ENCODE results near the gene CNTNAP2.

CNTNAP2 gene

GRCh38 chr7:146956853-146957252 lies 840.3 kb downstream of the CNTNAP2 start:
- H3K79me1 ChIP-seq (ENCODE audit: low read length): no peaks in the 10 kb centered on the region
- no CpG with 5 or more reads among the region's 3 CpGs for WGBS (ENCODE audit: extremely low coverage, insufficient coverage, insufficient read length)
- H4K8ac ChIP-seq (ENCODE audit: low read depth, low read length): no peak overlapping the region
- no peaks in the 10 kb centered on the region for H3K4me1 ChIP-seq (ENCODE audit: control insufficient read depth in 1 of 2, insufficient read depth in 2 of 2, low read length in 2 of 2)
- no peaks in the 10 kb centered on the region for H3K9me3 ChIP-seq (ENCODE audit: insufficient read depth, low read depth, low read length)
- H3K27me3 ChIP-seq (ENCODE audit: insufficient read depth, low read length): no peaks in the 10 kb centered on the region
- H3K4me2 ChIP-seq (ENCODE audit: low read length): no peak overlapping the region
- no peak overlapping the region for H3K4ac ChIP-seq (ENCODE audit: low read depth, low read length)
- H4K91ac ChIP-seq (ENCODE audit: low read depth, low read length): no peak overlapping the region
- no peak overlapping the region for H3K9ac ChIP-seq (ENCODE audit: low read length)
- no peak overlapping the region for H3K4me3 ChIP-seq (ENCODE audit: low read depth, low read length)
- DNase-seq: no peak
- H2BK5ac ChIP-seq (ENCODE audit: low read depth, low read length, poor library complexity): no peak overlapping the region
- H2BK12ac ChIP-seq (ENCODE audit: low read length): no peak overlapping the region
- no peak overlapping the region for H4K12ac ChIP-seq (ENCODE audit: low read depth, low read length)
- H2BK120ac ChIP-seq (ENCODE audit: insufficient read depth, low read length, poor library complexity): no peak overlapping the region
- H2AK5ac ChIP-seq (ENCODE audit: low read length): no peak overlapping the region
- H3K18ac ChIP-seq (ENCODE audit: low read length): no peak overlapping the region
- H3K79me2 ChIP-seq (ENCODE audit: control insufficient read depth, insufficient read depth, low read length, poor library complexity): no peaks in the 10 kb centered on the region
- no peak overlapping the region for H3K23ac ChIP-seq (ENCODE audit: low read length)
- no peak overlapping the region for H3K14ac ChIP-seq (ENCODE audit: low read length)
- H2AFZ ChIP-seq (ENCODE audit: insufficient read depth, low read length, poor library complexity): no peak overlapping the region
- H3K27ac ChIP-seq (ENCODE audit: low read depth, low read length): no peak overlapping the region
- H3K36me3 ChIP-seq (ENCODE audit: control insufficient read depth in 1 of 2, insufficient read depth in 2 of 2, low read length in 2 of 2): no peaks in the 10 kb centered on the region

GRCh38 chr7:146960773-146961391 lies 844.3 kb downstream of the CNTNAP2 start:
- Histone ChIP-seq H3K4me3 (ENCODE audit: low read depth, low read length) (no peak overlapping the region), H4K8ac (ENCODE audit: low read depth, low read length) (no peak overlapping the region), H3K27ac (ENCODE audit: low read depth, low read length) (no peak overlapping the region), H3K4me1 (ENCODE audit: control insufficient read depth in 1 of 2, insufficient read depth in 2 of 2, low read length in 2 of 2) (no peaks in the 10 kb centered on the region), H3K79me1 (ENCODE audit: low read length) (no peaks in the 10 kb centered on the region), H3K4me2 (ENCODE audit: low read length) (no peak overlapping the region), H3K79me2 (ENCODE audit: control insufficient read depth, insufficient read depth, low read length, poor library complexity) (no peaks in the 10 kb centered on the region), H2BK5ac (ENCODE audit: low read depth, low read length, poor library complexity) (no peak overlapping the region), H2BK120ac (ENCODE audit: insufficient read depth, low read length, poor library complexity) (no peak overlapping the region), H3K36me3 (ENCODE audit: control insufficient read depth in 1 of 2, insufficient read depth in 2 of 2, low read length in 2 of 2) (no peaks in the 10 kb centered on the region), H2BK12ac (ENCODE audit: low read length) (no peak overlapping the region), H3K4ac (ENCODE audit: low read depth, low read length) (no peak overlapping the region), H2AFZ (ENCODE audit: insufficient read depth, low read length, poor library complexity) (no peak overlapping the region), H3K27me3 (ENCODE audit: insufficient read depth, low read length) (no peaks in the 10 kb centered on the region), H4K91ac (ENCODE audit: low read depth, low read length) (no peak overlapping the region), H3K9me3 (ENCODE audit: insufficient read depth, low read depth, low read length) (no peaks in the 10 kb centered on the region), H3K14ac (ENCODE audit: low read length) (no peak overlapping the region), H2AK5ac (ENCODE audit: low read length) (no peak overlapping the region), H3K23ac (ENCODE audit: low read length) (no peak overlapping the region), H4K12ac (ENCODE audit: low read depth, low read length) (no peak overlapping the region), H3K9ac (ENCODE audit: low read length) (no peak overlapping the region), H3K18ac (ENCODE audit: low read length) (no peak overlapping the region)
- no peak for DNase-seq
- WGBS (ENCODE audit: extremely low coverage, insufficient coverage, insufficient read length): no CpG with 5 or more reads among the region's 5 CpGs

- no CpG with 5 or more reads among the region's 4 CpGs for WGBS (ENCODE audit: extremely low coverage, insufficient coverage, insufficient read length)
- Histone ChIP-seq H2BK120ac (ENCODE audit: insufficient read depth, low read length, poor library complexity) (no peak overlapping the region), H3K9me3 (ENCODE audit: insufficient read depth, low read depth, low read length) (no peaks in the 10 kb centered on the region), H3K27ac (ENCODE audit: low read depth, low read length) (no peak overlapping the region), H3K4me1 (ENCODE audit: control insufficient read depth in 1 of 2, insufficient read depth in 2 of 2, low read length in 2 of 2) (no peaks in the 10 kb centered on the region), H3K4me2 (ENCODE audit: low read length) (no peak overlapping the region), H3K36me3 (ENCODE audit: control insufficient read depth in 1 of 2, insufficient read depth in 2 of 2, low read length in 2 of 2) (no peaks in the 10 kb centered on the region), H3K18ac (ENCODE audit: low read length) (no peak overlapping the region), H3K27me3 (ENCODE audit: insufficient read depth, low read length) (no peaks in the 10 kb centered on the region), H2AFZ (ENCODE audit: insufficient read depth, low read length, poor library complexity) (no peak overlapping the region), H2BK5ac (ENCODE audit: low read depth, low read length, poor library complexity) (no peak overlapping the region), H4K8ac (ENCODE audit: low read depth, low read length) (no peak overlapping the region), H3K14ac (ENCODE audit: low read length) (no peak overlapping the region), H3K9ac (ENCODE audit: low read length) (no peak overlapping the region), H4K91ac (ENCODE audit: low read depth, low read length) (no peak overlapping the region), H2BK12ac (ENCODE audit: low read length) (no peak overlapping the region), H3K79me1 (ENCODE audit: low read length) (no peaks in the 10 kb centered on the region), H3K4me3 (ENCODE audit: low read depth, low read length) (no peak overlapping the region), H2AK5ac (ENCODE audit: low read length) (no peak overlapping the region), H3K4ac (ENCODE audit: low read depth, low read length) (no peak overlapping the region), H3K79me2 (ENCODE audit: control insufficient read depth, insufficient read depth, low read length, poor library complexity) (no peaks in the 10 kb centered on the region), H4K12ac (ENCODE audit: low read depth, low read length) (no peak overlapping the region), H3K23ac (ENCODE audit: low read length) (no peak overlapping the region)
- peak in 1 of 2 donors; percentile 10 for DNase-seq
Observed at GRCh38 chr7:146961617-146962016, 845.0 kb downstream of the CNTNAP2 start.

- Histone ChIP-seq H3K14ac (ENCODE audit: low read length) (no peak overlapping the region), H2AK5ac (ENCODE audit: low read length) (no peak overlapping the region), H3K23ac (ENCODE audit: low read length) (no peak overlapping the region), H4K8ac (ENCODE audit: low read depth, low read length) (no peak overlapping the region), H4K12ac (ENCODE audit: low read depth, low read length) (no peak overlapping the region), H3K27me3 (ENCODE audit: insufficient read depth, low read length) (no peaks in the 10 kb centered on the region), H3K79me2 (ENCODE audit: control insufficient read depth, insufficient read depth, low read length, poor library complexity) (no peaks in the 10 kb centered on the region), H2BK120ac (ENCODE audit: insufficient read depth, low read length, poor library complexity) (no peak overlapping the region), H2AFZ (ENCODE audit: insufficient read depth, low read length, poor library complexity) (no peak overlapping the region), H3K4me1 (ENCODE audit: control insufficient read depth in 1 of 2, insufficient read depth in 2 of 2, low read length in 2 of 2) (no peaks in the 10 kb centered on the region), H3K4me2 (ENCODE audit: low read length) (no peak overlapping the region), H2BK5ac (ENCODE audit: low read depth, low read length, poor library complexity) (no peak overlapping the region), H3K4ac (ENCODE audit: low read depth, low read length) (no peak overlapping the region), H3K79me1 (ENCODE audit: low read length) (no peaks in the 10 kb centered on the region), H3K9ac (ENCODE audit: low read length) (no peak overlapping the region), H2BK12ac (ENCODE audit: low read length) (no peak overlapping the region), H3K9me3 (ENCODE audit: insufficient read depth, low read depth, low read length) (no peaks in the 10 kb centered on the region), H3K36me3 (ENCODE audit: control insufficient read depth in 1 of 2, insufficient read depth in 2 of 2, low read length in 2 of 2) (no peaks in the 10 kb centered on the region), H4K91ac (ENCODE audit: low read depth, low read length) (no peak overlapping the region), H3K4me3 (ENCODE audit: low read depth, low read length) (no peak overlapping the region), H3K27ac (ENCODE audit: low read depth, low read length) (no peak overlapping the region), H3K18ac (ENCODE audit: low read length) (no peak overlapping the region)
- WGBS (ENCODE audit: extremely low coverage, insufficient coverage, insufficient read length): no CpG with 5 or more reads among the region's 3 CpGs
- no peak for DNase-seq
Observed at GRCh38 chr7:146966274-146966673, 849.7 kb downstream of the CNTNAP2 start.
